Endometrial microvascular endothelial cells (primary cell): ENCODE measurements around the gene NAV2. TPM values are rescaled to one million over a fixed set of nuclear protein-coding genes. Genes with fewer than 3 reads are reported as not detected.

ENCODE experiments used
- in situ Hi-C: cut with HindIII; loops from 2 replicates; pipeline ENCODE4 v1.10.0; 2017; ENCODE audit warnings: low sequenced_read_pairs, low pct_unique_long_range_greater_than_20kb; ENCODE audit errors: inconsistent ontology term
- total RNA-seq: library from RNA; depleted of rRNA; stranded (reverse); fragments of >200 nt; gene quantifications from one replicate; pipeline ENCODE4 v1.2.3, GENCODE V29; 2015; ENCODE audit errors: inconsistent ontology term

The NAV2 gene
- total RNA-seq, 1 donor from 2014 or later = 27.0 TPM

DNA sequence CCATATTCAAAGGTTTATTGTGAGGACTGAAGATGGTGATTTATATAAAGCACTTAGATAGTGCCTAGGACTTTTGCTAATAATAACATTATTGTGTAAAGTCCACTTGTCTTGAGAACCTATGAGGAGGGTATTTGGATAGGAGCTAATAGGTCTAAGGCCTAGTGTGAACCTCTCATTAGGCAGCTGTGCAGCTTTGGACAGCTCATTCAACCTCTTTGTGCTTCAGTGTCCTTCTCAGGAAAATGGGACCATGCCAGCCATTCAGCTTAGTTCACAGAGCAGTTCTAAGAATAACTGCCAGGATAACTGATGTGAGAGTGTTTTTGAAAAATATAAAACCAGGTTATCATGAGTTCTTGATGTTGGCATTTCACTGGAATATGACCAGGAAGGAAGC lies 56.2 kb downstream of the NAV2 start:
- in situ Hi-C loops = no loop called here

DNA sequence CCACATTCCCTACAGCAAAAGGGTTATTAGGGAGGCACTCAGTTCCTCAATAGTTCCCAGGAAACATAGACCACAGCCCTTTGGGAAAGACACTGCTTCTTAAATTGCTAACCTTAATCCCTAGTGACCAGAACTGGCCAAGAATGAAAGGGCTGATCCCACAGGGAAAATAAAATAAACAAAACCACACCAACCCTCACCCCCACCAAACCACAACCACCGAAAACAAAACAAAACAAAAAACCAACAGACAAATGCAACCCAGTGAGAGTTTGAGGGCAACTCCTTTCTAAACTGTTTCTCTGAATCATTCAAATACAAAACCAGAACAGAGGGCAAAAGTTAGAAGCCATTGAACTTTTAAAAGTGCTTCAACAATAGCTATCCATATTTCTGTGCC lies 57.2 kb downstream of the NAV2 start:
- in situ Hi-C loops = no loop called here

- in situ Hi-C loops = no loop called here
Measured at GRCh38 chr11:19770277-19770676, 57.6 kb downstream of the NAV2 start.

GRCh38 chr11:19771463-19771862 lies 58.8 kb downstream of the NAV2 start:
- in situ Hi-C loops = no loop called here

GRCh38 chr11:19772480-19772879 lies 59.8 kb downstream of the NAV2 start:
- in situ Hi-C loops = no loop called here

GRCh38 chr11:19774329-19774728 lies 61.7 kb downstream of the NAV2 start:
- in situ Hi-C loops = no loop called here

GRCh38 chr11:19774817-19775580 lies 62.4 kb downstream of the NAV2 start:
- in situ Hi-C loops = no loop called here

DNA sequence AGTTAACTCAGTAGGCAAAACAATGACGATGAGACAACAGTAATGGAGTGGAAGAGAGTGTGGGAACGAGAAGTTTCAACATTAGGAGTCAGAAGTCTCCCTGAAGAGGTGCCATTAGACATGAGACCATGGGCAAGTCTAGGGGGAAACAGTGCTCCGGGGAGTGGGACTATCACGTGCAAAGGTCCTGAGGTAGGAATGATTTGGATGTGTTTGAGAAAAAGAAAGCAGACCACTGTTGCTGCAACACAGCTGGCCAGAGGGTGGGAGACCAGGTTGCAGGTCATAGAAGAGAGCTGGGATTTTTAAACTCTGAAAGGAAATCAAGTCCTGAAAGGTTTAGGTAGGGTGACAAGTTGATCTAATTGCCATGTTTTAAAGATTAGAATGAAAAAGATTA lies 63.0 kb downstream of the NAV2 start:
- in situ Hi-C loops = no loop called here

GRCh38 chr11:19777039-19777376 lies 64.4 kb downstream of the NAV2 start:
- in situ Hi-C loops = no loop called here

DNA sequence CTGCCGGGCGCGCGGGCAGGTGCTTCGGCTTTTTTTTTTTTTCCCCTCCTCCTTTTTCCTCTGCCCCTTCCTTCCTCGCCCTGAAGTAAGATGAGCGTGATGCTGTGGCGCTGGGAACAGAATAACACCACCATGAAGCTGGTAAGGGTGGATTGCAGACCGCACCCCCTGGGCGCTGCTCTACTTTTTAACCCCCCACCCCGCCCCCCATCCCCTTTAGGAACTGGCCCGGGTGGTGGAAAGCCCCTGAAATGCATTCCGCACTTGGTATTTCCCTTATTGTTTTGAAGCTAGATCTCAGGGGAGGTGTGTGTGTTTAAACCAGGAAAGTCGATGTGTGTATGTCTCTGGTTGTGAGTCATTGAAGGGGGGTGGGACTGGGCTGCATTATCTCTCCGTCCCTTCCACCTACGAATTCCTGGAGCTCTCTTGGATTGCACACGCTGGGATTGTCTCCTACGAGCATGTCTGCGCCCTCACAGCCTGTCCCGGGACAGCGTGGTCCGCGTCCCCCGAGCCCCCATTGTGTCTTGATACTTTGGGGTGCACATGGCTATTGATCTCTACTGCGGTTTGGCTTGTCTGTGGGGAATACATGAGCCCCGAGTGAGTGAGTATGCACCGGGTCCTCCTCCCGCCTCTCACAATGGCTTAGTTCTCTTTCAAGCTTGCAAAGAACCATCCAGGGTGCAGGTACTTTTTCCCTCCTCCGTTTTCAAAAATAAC lies 64.9 kb downstream of the NAV2 start:
- in situ Hi-C loops = no loop called here

DNA sequence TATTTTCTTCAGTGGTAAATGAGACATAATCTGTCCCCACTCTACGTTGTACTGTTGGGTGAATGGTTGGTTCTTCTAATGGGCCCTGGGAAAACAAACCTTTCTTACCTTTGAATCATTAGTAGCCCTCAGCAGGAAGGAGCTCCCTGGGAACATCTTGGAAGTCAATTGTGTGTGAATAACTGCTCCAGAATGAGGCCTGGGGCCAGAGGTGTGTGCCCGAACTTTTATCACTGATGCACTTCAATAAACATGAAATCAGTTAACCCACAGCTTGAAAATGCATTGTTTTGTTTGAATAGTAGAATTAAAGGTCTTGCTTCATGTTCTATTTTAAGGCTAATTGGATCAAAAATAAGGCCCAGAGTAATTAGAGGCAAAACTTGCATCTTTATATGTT lies 67.1 kb downstream of the NAV2 start:
- in situ Hi-C loops = no loop called here

GRCh38 chr11:19781351-19781750 lies 68.7 kb downstream of the NAV2 start:
- in situ Hi-C loops = no loop called here

GRCh38 chr11:19785265-19785664 lies 72.6 kb downstream of the NAV2 start:
- in situ Hi-C loops = no loop called here

GRCh38 chr11:19786644-19787043 lies 74.0 kb downstream of the NAV2 start:
- in situ Hi-C loops = no loop called here

- in situ Hi-C loops = no loop called here
Measured at GRCh38 chr11:19788435-19788834, 75.8 kb downstream of the NAV2 start.

GRCh38 chr11:19789245-19789644 lies 76.6 kb downstream of the NAV2 start:
- in situ Hi-C loops = no loop called here

GRCh38 chr11:19789835-19790710 lies 77.4 kb downstream of the NAV2 start:
- in situ Hi-C loops = no loop called here

- in situ Hi-C loops = no loop called here
Measured at GRCh38 chr11:19790831-19791552, 78.4 kb downstream of the NAV2 start.

DNA sequence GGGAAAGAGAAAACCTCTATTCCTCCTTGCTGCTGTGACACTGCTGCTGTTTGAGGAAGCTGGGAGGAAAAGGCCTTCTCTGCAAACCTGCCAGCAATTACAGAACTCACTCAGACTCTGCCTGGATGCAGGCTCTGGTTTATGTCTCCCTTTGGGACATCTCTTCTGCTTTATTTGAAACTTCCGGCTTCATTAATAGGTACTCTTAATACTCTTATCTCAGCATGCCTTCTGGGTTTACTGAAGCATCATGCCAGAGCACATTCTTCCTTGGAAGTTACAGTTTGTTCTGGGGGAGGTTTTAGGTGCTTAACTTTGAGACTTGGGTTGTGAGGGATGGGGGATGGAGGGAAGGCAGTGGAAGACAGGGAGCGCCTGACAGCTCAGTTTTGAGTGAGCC lies 79.9 kb downstream of the NAV2 start:
- in situ Hi-C loops = no loop called here
